Hepatocyte (in vitro differentiated cells): ENCODE data around the gene PRTG. TPM values are rescaled to one million over a fixed set of nuclear protein-coding genes. Genes with fewer than 3 reads are reported as not detected.

ENCODE experiments used
- DNase-seq: peaks from one replicate; pipeline ENCODE4 v3.0.0-alpha.2; 2016; ENCODE audit warnings: low spot score
- H2AFZ ChIP-seq: fragments of 200-600 bp; sonication (generic); 2 replicates; pipeline ENCODE4 v1.6.0; 2016; ENCODE audit warnings: antibody characterized with exemption, mild to moderate bottlenecking
- H3K27ac ChIP-seq: fragments of 200-600 bp; sonication (generic); 2 replicates; pipeline ENCODE4 v1.5.1; 2016; ENCODE audit warnings: mild to moderate bottlenecking
- H3K27me3 ChIP-seq: fragments of 200-600 bp; sonication (generic); 2 replicates; pipeline ENCODE4 v1.6.1; 2016
- H3K36me3 ChIP-seq: fragments of 200-600 bp; sonication (generic); replicated peaks from 2 replicates; pipeline ENCODE4 v1.5.1; 2016; ENCODE audit warnings: low read depth; ENCODE audit not compliant: insufficient read depth
- H3K4me1 ChIP-seq: fragments of 200-600 bp; sonication (generic); 2 replicates; pipeline ENCODE4 v1.5.1; 2016; ENCODE audit warnings: mild to moderate bottlenecking, moderate library complexity; ENCODE audit not compliant: insufficient read depth
- H3K4me2 ChIP-seq: fragments of 200-600 bp; sonication (generic); 2 replicates; pipeline ENCODE4 v1.6.0; 2016
- H3K4me3 ChIP-seq: fragments of 200-600 bp; sonication (generic); 2 replicates; pipeline ENCODE4 v1.5.1; 2016; ENCODE audit warnings: mild to moderate bottlenecking
- H3K79me2 ChIP-seq: fragments of 200-600 bp; sonication (generic); 2 replicates; pipeline ENCODE4 v1.6.0; 2017; ENCODE audit warnings: mild to moderate bottlenecking
- H3K9me2 ChIP-seq: fragments of 200-600 bp; sonication (generic); replicated peaks from 2 replicates; pipeline ENCODE4 v1.6.0; 2017; ENCODE audit warnings: mild to moderate bottlenecking; ENCODE audit not compliant: insufficient read depth
- H3K9me3 ChIP-seq: fragments of 200-600 bp; sonication (generic); 2 replicates; pipeline ENCODE4 v1.5.1; 2016; ENCODE audit warnings: low read depth, mild to moderate bottlenecking
- H4K20me1 ChIP-seq: fragments of 200-600 bp; sonication (generic); 2 replicates; pipeline ENCODE4 v1.6.0; 2016; ENCODE audit warnings: mild to moderate bottlenecking; ENCODE audit not compliant: insufficient read depth, poor library complexity, severe bottlenecking
- CTCF ChIP-seq: fragments of 200-600 bp; sonication (generic); IDR thresholded peaks from 2 replicates; pipeline ENCODE4 v1.5.1; 2016; ENCODE audit warnings: antibody characterized with exemption, mild to moderate bottlenecking; ENCODE audit not compliant: poor library complexity
- EZH2 ChIP-seq: fragments of 200-600 bp; sonication (generic); IDR thresholded peaks from 2 replicates; pipeline ENCODE4 v1.6.1; 2016; ENCODE audit warnings: antibody characterized with exemption, mild to moderate bottlenecking, borderline replicate concordance
- EZH2phosphoT487 ChIP-seq: fragments of 200-600 bp; sonication (generic); IDR thresholded peaks from one replicate; pipeline ENCODE4 v1.6.1; 2018; ENCODE audit warnings: antibody characterized with exemption, mild to moderate bottlenecking, low read depth, moderate library complexity; ENCODE audit not compliant: unreplicated experiment, severe bottlenecking
- WGBS: methylation state at CpG from one replicate; pipeline ENCODE4 v1.1.6; 2016; ENCODE audit warnings: low lambda C conversion rate; ENCODE audit errors: missing lambda C conversion rate; 5-methylcytosine and 5-hydroxymethylcytosine counted together
- polyA plus RNA-seq: library from polyadenylated mRNA; unstranded; fragments of >200 nt; fragmentation: Nextera tagmentation; extraction: Ambion mirVana; gene quantifications from 2 replicates; pipeline ENCODE4 v1.2.1, GENCODE V29; 2016
- total RNA-seq: library from RNA; depleted of rRNA; stranded (reverse); fragments of >200 nt; gene quantifications from 2 replicates; pipeline ENCODE4 v1.2.3, GENCODE V29; 2014

The PRTG gene
- total and polyA plus RNA-seq, 2 experiments from 2014 or later: 6.6 to 19.0 TPM

- Histone ChIP-seq H3K27ac (no peak overlapping the region), H3K27me3 (no peaks in the 10 kb centered on the region), H3K9me2 (no peaks in the 10 kb centered on the region), H2AFZ (peak overlapping the region; percentile 3), H4K20me1 (no peaks in the 10 kb centered on the region), H3K4me3 (no peak overlapping the region), H3K4me1 (peaks cover 14% of the 10 kb centered on the region), H3K36me3 (no peaks in the 10 kb centered on the region), H3K9me3 (no peaks in the 10 kb centered on the region), H3K79me2 (no peaks in the 10 kb centered on the region), H3K4me2 (no peak overlapping the region)
- WGBS: 65% methylated on average over 5 of the region's 5 CpGs
- no peak for DNase-seq
- TF ChIP-seq CTCF (no peak), EZH2 (no peak), EZH2phosphoT487 (no peak)
Observed at GRCh38 chr15:55660153-55660552, 82.8 kb downstream of the PRTG start.

- H2AFZ ChIP-seq: no peak overlapping the region
- no peaks in the 10 kb centered on the region for H4K20me1 ChIP-seq
- H3K4me2 ChIP-seq: no peak overlapping the region
- H3K4me3 ChIP-seq: no peak overlapping the region
- H3K9me2 ChIP-seq: no peaks in the 10 kb centered on the region
- peaks cover 14% of the 10 kb centered on the region for H3K4me1 ChIP-seq
- H3K36me3 ChIP-seq: no peaks in the 10 kb centered on the region
- no peak overlapping the region for H3K27ac ChIP-seq
- 92% methylated on average over 11 of the region's 11 CpGs for WGBS
- DNase-seq: no peak
- no peaks in the 10 kb centered on the region for H3K9me3 ChIP-seq
- H3K27me3 ChIP-seq: no peaks in the 10 kb centered on the region
- TF ChIP-seq EZH2 (no peak), EZH2phosphoT487 (no peak), CTCF (no peak)
- no peaks in the 10 kb centered on the region for H3K79me2 ChIP-seq
Observed at GRCh38 chr15:55659481-55659880, 83.5 kb downstream of the PRTG start.

GRCh38 chr15:55658886-55659285 is 84.1 kb downstream of the PRTG start:
- Histone ChIP-seq H3K36me3 (no peaks in the 10 kb centered on the region), H3K27ac (no peak overlapping the region), H3K4me1 (peaks cover 14% of the 10 kb centered on the region), H4K20me1 (no peaks in the 10 kb centered on the region), H3K9me3 (no peaks in the 10 kb centered on the region), H3K9me2 (no peaks in the 10 kb centered on the region), H3K4me3 (no peak overlapping the region), H3K4me2 (no peak overlapping the region), H3K27me3 (no peaks in the 10 kb centered on the region), H3K79me2 (no peaks in the 10 kb centered on the region), H2AFZ (no peak overlapping the region)
- TF ChIP-seq EZH2 (no peak), CTCF (no peak), EZH2phosphoT487 (no peak)
- DNase-seq: no peak
- WGBS: 53% methylated on average over 1 of the region's 1 CpG

GRCh38 chr15:55654561-55655031 is 88.4 kb downstream of the PRTG start:
- TF ChIP-seq EZH2phosphoT487 (no peak), CTCF (no peak), EZH2 (no peak)
- Histone ChIP-seq H3K9me2 (no peaks in the 10 kb centered on the region), H3K79me2 (no peaks in the 10 kb centered on the region), H3K36me3 (no peaks in the 10 kb centered on the region), H3K4me1 (no peaks in the 10 kb centered on the region), H3K4me2 (no peak overlapping the region), H3K4me3 (no peak overlapping the region), H3K27me3 (no peaks in the 10 kb centered on the region), H4K20me1 (no peaks in the 10 kb centered on the region), H3K9me3 (no peaks in the 10 kb centered on the region), H2AFZ (no peak overlapping the region), H3K27ac (no peak overlapping the region)
- WGBS: 44% methylated on average over 4 of the region's 4 CpGs
- DNase-seq: no peak
